ES-I3 (cell line): Measurements from ENCODE around the gene AGMO.

Source experiments
- H3K36me3 ChIP-seq: 2 replicates; pipeline ENCODE4 v1.6.1; 2013; ENCODE audit warnings: mild to moderate bottlenecking, low read length, control low read depth, moderate library complexity; ENCODE audit not compliant: insufficient read depth
- H3K4me1 ChIP-seq: 2 replicates; pipeline ENCODE4 v1.6.1; 2013; ENCODE audit warnings: mild to moderate bottlenecking, control low read depth, low read length; ENCODE audit not compliant: insufficient read depth
- H3K9ac ChIP-seq: 2 replicates; pipeline ENCODE4 v1.6.1; 2013; ENCODE audit warnings: low read depth, mild to moderate bottlenecking, low read length, moderate library complexity
- H3K9me3 ChIP-seq: 2 replicates; pipeline ENCODE4 v1.6.1; 2013; ENCODE audit warnings: mild to moderate bottlenecking, low read length, moderate library complexity; ENCODE audit not compliant: control insufficient read depth, insufficient read depth

AGMO gene

GRCh38 chr7:15476531-15476918, 85.3 kb downstream of the AGMO start:
- Histone ChIP-seq H3K9me3 (no peaks in the 10 kb centered on the region), H3K9ac (no peak overlapping the region), H3K4me1 (no peaks in the 10 kb centered on the region), H3K36me3 (no peaks in the 10 kb centered on the region)

- H3K4me1 ChIP-seq = no peaks in the 10 kb centered on the region
- no peaks in the 10 kb centered on the region for H3K36me3 ChIP-seq
- no peak overlapping the region for H3K9ac ChIP-seq
- H3K9me3 ChIP-seq = no peaks in the 10 kb centered on the region
Observed at GRCh38 chr7:15475808-15476530, 85.8 kb downstream of the AGMO start.

DNA sequence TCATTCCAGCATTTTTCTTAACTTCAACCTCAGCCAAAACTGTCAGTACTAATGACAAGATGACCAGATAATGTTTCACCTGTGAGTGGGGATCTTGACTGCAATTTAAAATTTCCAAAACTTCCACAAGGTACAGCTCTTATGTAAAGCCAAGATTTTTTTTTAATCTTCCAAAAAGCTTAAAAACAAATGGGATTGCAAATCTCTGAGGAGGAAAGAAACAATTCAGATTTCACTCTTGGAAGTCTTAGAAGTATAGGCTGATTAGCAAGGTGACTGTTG, 90.2 kb downstream of the AGMO start:
- Histone ChIP-seq H3K4me1 (no peaks in the 10 kb centered on the region), H3K9ac (no peak overlapping the region), H3K9me3 (no peaks in the 10 kb centered on the region), H3K36me3 (no peaks in the 10 kb centered on the region)

DNA sequence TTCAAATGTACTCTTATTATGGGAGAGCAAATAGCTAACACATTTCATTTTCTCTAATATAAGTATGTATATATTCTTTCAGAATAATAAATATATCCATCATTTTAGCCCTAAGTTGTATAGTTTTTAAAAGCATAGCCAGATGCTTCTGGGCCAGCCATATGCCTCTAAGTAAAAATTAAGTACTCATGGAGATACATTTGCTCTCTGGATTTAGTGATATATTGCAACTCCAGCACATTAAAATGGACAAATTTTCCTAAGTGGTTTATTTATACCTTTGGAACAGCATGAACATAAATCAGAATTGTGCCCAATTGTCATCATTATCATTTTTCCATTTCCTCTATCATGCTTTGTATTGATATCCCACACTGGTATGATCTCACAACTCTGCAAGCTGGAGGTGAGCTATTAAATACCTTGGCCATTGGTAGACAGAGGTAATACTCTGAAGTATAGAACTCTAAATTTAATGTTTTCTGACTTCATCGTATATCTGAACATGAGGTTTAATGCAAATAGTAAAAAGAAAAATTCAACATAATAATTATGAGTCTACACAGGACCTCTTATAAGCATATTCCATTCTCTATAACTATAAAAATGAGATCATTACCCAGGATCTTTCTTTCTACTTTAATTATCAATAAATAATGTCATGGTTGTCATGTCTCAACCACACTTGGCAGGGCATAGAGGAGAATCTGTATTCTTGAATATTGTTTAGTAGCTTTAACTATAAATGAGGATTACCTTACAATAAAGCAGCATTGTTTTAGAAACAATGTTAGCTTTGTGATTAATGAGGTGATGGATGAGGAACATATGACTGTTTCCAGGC, 90.8 kb downstream of the AGMO start:
- H3K9me3 ChIP-seq = no peaks in the 10 kb centered on the region
- H3K4me1 ChIP-seq = no peaks in the 10 kb centered on the region
- H3K9ac ChIP-seq = no peak overlapping the region
- no peaks in the 10 kb centered on the region for H3K36me3 ChIP-seq

DNA sequence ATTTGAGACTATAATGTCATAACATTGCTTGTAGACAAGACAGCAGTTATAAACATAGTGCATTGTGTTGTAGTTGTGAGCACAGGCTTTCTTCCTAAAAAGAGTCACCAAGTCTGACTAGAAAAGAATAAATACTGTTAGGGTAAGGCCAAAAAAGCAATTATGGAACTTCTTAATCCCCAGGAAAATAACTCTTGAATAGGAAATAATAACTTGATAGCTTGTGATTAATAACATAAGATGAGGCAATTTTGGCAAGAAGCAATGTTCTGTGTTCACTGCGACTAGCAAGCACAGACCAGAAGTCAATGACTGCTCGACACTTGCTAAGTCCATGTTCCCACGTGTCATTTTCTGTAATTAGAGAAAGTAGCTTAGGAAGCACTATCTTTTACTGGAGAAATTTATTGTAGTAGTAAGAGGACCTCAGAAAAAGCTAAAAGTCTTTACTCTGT, 97.1 kb downstream of the AGMO start:
- no peaks in the 10 kb centered on the region for H3K4me1 ChIP-seq
- H3K9ac ChIP-seq = no peak overlapping the region
- no peaks in the 10 kb centered on the region for H3K36me3 ChIP-seq
- H3K9me3 ChIP-seq = no peaks in the 10 kb centered on the region

- Histone ChIP-seq H3K4me1 (0 out of 2 replicates have a peak, but pooled peaks cover 3% of the 10 kb centered on the region), H3K9ac (no peak overlapping the region), H3K9me3 (no peaks in the 10 kb centered on the region), H3K36me3 (no peaks in the 10 kb centered on the region)
Observed at GRCh38 chr7:15463801-15464666, 97.8 kb downstream of the AGMO start.

GRCh38 chr7:15462721-15463389, 99.0 kb downstream of the AGMO start:
- no peaks in the 10 kb centered on the region for H3K36me3 ChIP-seq
- 0 out of 2 replicates have a peak, but pooled peaks cover 4% of the 10 kb centered on the region for H3K4me1 ChIP-seq
- H3K9ac ChIP-seq = no peak overlapping the region
- H3K9me3 ChIP-seq = no peaks in the 10 kb centered on the region

DNA sequence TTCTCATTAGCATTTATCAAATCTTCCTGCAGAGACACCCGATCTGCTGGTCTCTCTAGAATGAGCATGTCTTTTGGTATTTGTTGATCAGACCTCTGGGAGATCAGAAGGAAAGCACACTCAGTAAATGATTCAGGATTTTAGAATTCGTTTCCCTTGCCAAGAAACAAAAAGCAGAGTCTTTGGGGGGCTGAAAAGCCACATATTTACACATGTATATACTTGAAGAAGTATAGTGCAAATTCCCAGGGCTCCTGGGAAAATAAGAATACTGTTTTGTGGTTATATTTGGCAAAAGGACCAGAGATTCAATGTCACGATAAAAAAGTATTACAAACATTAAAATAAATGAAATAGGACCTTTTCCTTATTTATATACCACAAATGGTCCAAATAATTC, 100.2 kb downstream of the AGMO start:
- Histone ChIP-seq H3K9me3 (no peaks in the 10 kb centered on the region), H3K4me1 (0 out of 2 replicates have a peak, but pooled peaks cover 4% of the 10 kb centered on the region)

GRCh38 chr7:15459018-15459615, 102.7 kb downstream of the AGMO start:
- Histone ChIP-seq H3K9me3 (no peaks in the 10 kb centered on the region), H3K9ac (no peak overlapping the region)

More for the DNA sequence above, 100.2 kb downstream of the AGMO start:
- no peak overlapping the region for H3K9ac ChIP-seq
- H3K36me3 ChIP-seq = no peaks in the 10 kb centered on the region

DNA sequence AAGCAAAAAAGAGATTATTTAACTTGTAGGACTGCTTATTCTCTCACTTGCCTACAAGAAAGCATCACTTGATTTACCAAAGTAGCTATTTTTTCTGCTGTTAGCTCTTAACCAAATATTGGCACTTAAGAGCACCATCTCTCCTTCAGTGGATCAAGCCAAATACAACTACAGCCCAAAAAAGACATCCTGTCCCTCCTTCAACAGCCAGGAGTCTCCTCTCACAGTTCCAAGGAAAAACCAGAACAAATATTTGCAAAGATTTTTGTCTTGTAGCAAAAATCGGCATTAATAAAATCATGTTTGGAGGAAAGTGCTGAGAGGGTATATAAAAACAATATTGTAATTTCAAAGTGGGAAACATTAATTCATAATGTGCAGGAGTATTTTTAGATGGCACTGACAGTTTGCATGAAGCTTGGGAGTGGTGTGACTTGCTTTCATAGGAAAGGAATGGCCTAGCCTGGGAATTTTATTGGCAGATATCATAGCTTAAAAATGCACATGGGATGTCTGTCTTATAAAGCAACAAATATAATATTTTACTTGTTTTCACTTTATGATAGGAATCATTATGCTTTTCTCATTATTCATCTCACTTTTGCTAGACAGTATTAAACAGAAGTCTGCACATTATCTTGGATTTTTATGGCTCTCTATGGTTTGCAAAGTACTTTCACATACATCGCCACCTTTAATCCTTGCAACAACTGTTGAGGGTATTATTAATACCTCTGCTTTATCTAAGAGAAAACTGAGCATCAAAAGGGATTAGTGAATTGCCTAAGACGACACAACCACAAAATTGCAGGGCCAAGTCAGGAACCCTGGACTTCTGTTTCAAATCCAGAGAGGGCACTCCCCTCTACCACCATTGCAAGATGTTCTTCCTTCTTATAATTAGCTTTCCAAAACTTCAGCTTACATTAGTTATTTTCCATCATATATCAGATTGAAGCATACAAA, 103.5 kb downstream of the AGMO start:
- no peaks in the 10 kb centered on the region for H3K36me3 ChIP-seq
- H3K9ac ChIP-seq = no peak overlapping the region
- H3K4me1 ChIP-seq = 0 out of 2 replicates have a peak, but pooled peaks cover 4% of the 10 kb centered on the region
- H3K9me3 ChIP-seq = no peaks in the 10 kb centered on the region

More at GRCh38 chr7:15459018-15459615, 102.7 kb downstream of the AGMO start:
- H3K36me3 ChIP-seq = no peaks in the 10 kb centered on the region
- 0 out of 2 replicates have a peak, but pooled peaks cover 4% of the 10 kb centered on the region for H3K4me1 ChIP-seq

DNA sequence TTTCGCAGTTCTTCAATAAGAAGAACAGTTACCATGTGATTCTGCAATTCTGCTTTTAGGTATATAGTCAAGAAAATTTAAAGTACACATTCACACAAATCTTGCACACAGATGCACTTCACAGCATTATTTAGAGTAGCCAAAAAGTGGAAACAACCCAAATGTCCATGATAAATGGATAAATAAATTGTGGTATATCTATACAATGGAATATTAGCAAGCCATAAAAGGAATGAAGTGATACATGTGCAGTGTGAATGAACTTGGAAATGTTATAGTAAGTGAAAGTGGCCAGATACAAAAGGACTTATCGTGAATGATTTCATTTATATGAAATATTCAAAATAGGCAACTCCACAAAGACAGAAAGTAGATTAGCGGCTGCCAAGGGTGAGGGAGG, 109.1 kb downstream of the AGMO start:
- H3K4me1 ChIP-seq = no peaks in the 10 kb centered on the region
- no peaks in the 10 kb centered on the region for H3K36me3 ChIP-seq
- no peaks in the 10 kb centered on the region for H3K9me3 ChIP-seq
- no peak overlapping the region for H3K9ac ChIP-seq

- Histone ChIP-seq H3K36me3 (no peaks in the 10 kb centered on the region), H3K4me1 (no peaks in the 10 kb centered on the region), H3K9me3 (no peaks in the 10 kb centered on the region), H3K9ac (no peak overlapping the region)
Observed at GRCh38 chr7:15446722-15447121, 115.1 kb downstream of the AGMO start.

DNA sequence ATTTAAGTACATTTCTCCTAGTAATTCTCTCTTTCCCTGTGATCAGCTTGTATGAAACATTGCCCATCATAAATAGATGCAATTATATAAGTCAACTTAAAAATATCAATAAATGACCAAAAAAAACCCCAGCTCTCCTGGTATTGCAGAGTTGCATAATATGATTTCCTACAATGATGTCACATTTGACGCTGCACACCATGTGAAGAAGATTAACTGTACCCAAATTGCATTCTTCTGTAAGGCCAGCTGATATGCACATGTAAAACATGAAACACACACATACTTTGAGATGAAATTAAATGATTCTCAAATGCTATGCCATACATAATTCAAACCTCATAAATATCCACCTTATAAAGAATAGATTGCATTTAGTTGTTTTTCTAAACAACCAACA, 115.5 kb downstream of the AGMO start:
- H3K9ac ChIP-seq = no peak overlapping the region
- no peaks in the 10 kb centered on the region for H3K4me1 ChIP-seq

More for the DNA sequence above, 115.5 kb downstream of the AGMO start:
- Histone ChIP-seq H3K9me3 (no peaks in the 10 kb centered on the region), H3K36me3 (no peaks in the 10 kb centered on the region)
